GM12874 (cell line): Measurements from ENCODE around the gene SPATA6L.

ENCODE experiments used
- TF ChIP-seq, protein P1 (sequence below): IDR thresholded peaks from 2 replicates; pipeline ENCODE4 v1.5.1; 2011; ENCODE audit warnings: low read depth, mild to moderate bottlenecking, control low read depth, low read length, moderate library complexity; ENCODE audit not compliant: insufficient read depth

The SPATA6L gene

DNA sequence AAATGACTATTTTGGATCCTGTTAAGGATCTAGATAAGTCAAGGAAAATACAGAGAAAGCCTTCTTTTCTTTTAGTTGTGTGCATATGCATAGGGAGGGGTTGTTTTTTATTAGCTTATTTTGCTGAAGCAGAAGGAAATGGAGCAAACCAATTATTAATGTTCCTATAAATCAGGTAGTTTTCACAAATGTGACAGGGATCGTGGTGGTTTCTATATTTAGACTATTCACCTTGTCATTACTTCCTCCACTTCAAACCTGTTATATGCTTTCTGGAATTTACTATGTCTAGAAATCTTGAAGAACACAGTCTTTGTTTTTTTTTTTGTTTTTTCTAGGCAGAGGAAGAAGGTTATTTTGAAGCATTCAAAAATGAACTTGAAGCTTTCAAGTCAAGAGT, 35.2 kb upstream of the SPATA6L start:
- TF ChIP-seq, protein P1, sequence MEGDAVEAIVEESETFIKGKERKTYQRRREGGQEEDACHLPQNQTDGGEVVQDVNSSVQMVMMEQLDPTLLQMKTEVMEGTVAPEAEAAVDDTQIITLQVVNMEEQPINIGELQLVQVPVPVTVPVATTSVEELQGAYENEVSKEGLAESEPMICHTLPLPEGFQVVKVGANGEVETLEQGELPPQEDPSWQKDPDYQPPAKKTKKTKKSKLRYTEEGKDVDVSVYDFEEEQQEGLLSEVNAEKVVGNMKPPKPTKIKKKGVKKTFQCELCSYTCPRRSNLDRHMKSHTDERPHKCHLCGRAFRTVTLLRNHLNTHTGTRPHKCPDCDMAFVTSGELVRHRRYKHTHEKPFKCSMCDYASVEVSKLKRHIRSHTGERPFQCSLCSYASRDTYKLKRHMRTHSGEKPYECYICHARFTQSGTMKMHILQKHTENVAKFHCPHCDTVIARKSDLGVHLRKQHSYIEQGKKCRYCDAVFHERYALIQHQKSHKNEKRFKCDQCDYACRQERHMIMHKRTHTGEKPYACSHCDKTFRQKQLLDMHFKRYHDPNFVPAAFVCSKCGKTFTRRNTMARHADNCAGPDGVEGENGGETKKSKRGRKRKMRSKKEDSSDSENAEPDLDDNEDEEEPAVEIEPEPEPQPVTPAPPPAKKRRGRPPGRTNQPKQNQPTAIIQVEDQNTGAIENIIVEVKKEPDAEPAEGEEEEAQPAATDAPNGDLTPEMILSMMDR: no peak

DNA sequence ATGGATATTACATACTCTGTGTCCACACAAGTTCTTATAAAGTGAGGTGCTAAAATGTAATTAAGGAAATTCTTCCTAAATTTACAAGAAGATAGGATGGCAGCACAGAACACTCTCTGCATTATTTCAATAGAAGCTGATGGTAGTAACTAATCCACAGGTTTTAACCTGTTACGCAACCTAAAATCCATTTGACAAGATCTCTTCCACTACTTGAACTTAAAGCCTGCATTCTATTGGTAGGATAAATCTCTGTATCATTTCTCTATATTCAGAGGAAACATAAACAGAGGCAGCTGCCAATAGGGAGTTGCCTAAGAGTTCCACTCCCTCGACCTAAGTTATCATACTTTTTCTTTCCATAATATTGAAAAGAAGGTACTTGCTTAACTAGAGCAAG, 34.7 kb upstream of the SPATA6L start:
- TF ChIP-seq, protein P1: no peak

DNA sequence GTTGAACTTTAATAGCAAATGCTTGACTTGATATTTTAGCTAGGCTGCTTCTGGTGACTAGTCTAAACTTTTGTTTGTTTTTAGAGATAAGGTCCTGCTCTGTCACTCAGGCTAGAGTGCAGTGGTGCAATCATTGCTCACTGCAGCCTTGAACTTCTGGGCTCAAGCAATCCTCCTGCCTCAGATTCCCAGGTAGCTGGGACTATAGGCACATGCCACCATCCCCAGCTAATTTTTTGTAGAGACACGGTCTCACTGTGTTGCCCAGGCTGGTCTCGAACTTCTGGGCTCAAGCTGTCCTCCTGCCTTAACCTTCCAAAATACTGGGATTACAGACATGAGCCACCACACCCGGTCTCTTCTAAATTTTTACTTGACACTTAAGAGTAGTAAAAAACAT, 33.8 kb upstream of the SPATA6L start:
- TF ChIP-seq, protein P1: no peak

DNA sequence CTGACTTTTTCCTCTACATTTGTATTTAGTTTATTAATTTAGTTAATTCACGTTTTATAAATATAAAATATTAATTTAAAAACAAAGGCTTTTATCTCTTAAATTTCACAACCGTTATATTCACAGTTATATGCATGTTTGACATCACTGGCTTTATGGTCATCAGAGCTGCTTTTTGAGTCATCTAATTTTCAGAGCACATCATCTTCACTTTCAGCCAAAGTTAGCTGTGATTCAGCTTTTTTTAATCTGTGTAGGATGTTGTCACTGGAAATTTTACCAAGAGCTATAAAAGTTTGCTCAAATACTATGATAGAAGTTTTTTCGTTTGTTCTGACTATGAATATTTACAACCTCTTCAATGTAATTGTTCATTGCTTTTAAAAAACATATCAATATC, 25.5 kb upstream of the SPATA6L start:
- TF ChIP-seq, protein P1: no peak

DNA sequence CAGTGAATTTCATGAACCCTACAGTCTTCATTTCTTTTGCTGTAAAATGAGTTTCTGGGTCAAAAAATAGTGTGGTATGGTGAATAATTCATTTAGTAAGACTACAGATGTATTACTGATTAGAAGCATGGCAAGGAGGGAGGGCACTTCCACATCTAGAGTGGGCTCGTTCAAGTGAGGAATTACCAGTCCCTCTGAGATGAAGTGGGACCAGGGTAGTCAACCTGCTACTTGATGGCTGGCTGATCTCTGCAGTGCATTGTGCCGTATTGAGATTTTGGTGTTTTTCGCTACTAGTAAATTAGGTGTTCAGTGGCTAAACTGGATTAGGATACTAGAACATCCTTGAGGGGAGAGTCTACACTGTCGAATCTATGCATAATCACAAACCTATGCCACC, 23.9 kb upstream of the SPATA6L start:
- TF ChIP-seq, protein P1: no peak

- TF ChIP-seq, protein P1: no peak
Observed at GRCh38 chr9:4689687-4690104, 23.4 kb upstream of the SPATA6L start.

- TF ChIP-seq, protein P1: no peak
Observed at GRCh38 chr9:4689021-4689420, 22.7 kb upstream of the SPATA6L start.

DNA sequence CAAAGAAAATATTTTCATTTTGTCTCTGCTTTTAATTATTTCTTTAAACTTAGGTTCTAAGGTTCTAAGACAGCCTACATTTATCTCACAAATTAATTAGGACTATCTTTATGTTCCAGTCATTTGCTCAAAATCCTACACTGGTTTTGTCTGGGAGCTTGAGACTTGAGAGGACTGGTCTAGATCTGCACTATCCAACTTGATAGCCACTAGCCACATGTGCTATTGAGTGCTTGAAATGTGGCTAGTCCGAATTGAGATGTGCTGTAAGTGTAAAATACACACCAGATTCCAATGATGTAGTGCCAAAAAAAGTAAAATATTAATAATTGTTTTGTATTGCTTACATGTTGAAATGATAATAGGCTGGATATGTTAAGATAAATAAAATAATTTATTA, 20.3 kb upstream of the SPATA6L start:
- TF ChIP-seq, protein P1: no peak
